Ectodermal cell (in vitro differentiated cells): ENCODE measurements around the gene OR51F1.
"Not testable (repeated sequence)": the region's sequence is repeated elsewhere in the genome, so short reads cannot be mapped to it uniquely, and the experiment has no call there.

Source experiments
- H3K27ac ChIP-seq: 2 replicates; pipeline ENCODE4 v1.7.0; 2013; ENCODE audit warnings: mild to moderate bottlenecking, low read depth, low read length; ENCODE audit not compliant: insufficient read depth, poor library complexity, severe bottlenecking
- H3K27me3 ChIP-seq: 2 replicates; pipeline ENCODE4 v1.7.0; 2013; ENCODE audit warnings: mild to moderate bottlenecking, low read length; ENCODE audit not compliant: insufficient read depth, control insufficient read depth, poor library complexity, severe bottlenecking
- H3K36me3 ChIP-seq: one replicate; pipeline ENCODE4 v1.7.0; 2013; ENCODE audit warnings: low read length; ENCODE audit not compliant: control insufficient read depth, insufficient read depth
- H3K4me1 ChIP-seq: one replicate; pipeline ENCODE4 v1.7.0; 2013; ENCODE audit warnings: low read length; ENCODE audit not compliant: control insufficient read depth, insufficient read depth
- H3K4me3 ChIP-seq: 2 replicates; pipeline ENCODE4 v1.7.0; 2013; ENCODE audit warnings: low read depth, low read length, control low read depth; ENCODE audit not compliant: insufficient read depth
- H3K9me3 ChIP-seq: 2 replicates; pipeline ENCODE4 v1.7.0; 2013; ENCODE audit warnings: mild to moderate bottlenecking, low read length, moderate library complexity; ENCODE audit not compliant: control insufficient read depth
- WGBS, 2 experiments: methylation state at CpG; one replicate each; pipeline ENCODE4 v1.1.7; 2013; ENCODE audit warnings: missing lambda C conversion rate in 2 of 2; 5-methylcytosine and 5-hydroxymethylcytosine counted together

Gene OR51F1

GRCh38 chr11:4763096-4763495, 6.6 kb downstream of the OR51F1 start:
- Histone ChIP-seq H3K36me3 (no peaks in the 10 kb centered on the region), H3K9me3 (no peaks in the 10 kb centered on the region), H3K4me3 (no peak overlapping the region), H3K27me3 (no peaks in the 10 kb centered on the region), H3K4me1 (no peaks in the 10 kb centered on the region), H3K27ac (no peak overlapping the region)
- 91 to 95% methylated on average over 2 of the region's 2 CpGs for WGBS, 2 experiments

- Histone ChIP-seq H3K36me3 (no peaks in the 10 kb centered on the region), H3K4me3 (no peak overlapping the region), H3K27ac (no peak overlapping the region), H3K27me3 (no peaks in the 10 kb centered on the region), H3K4me1 (no peaks in the 10 kb centered on the region), H3K9me3 (no peaks in the 10 kb centered on the region)
- WGBS, 2 experiments = 96% methylated on average over 1 of the region's 1 CpG
Measured at GRCh38 chr11:4751201-4751600, 18.5 kb downstream of the OR51F1 start.

- no peak overlapping the region for H3K27ac ChIP-seq
- H3K27me3 ChIP-seq = no peaks in the 10 kb centered on the region
- no peaks in the 10 kb centered on the region for H3K9me3 ChIP-seq
- H3K4me1 ChIP-seq = no peaks in the 10 kb centered on the region
- no peak overlapping the region for H3K4me3 ChIP-seq
- WGBS, 2 experiments = 91 to 92% methylated on average over 6 of the region's 6 CpGs
- no peaks in the 10 kb centered on the region for H3K36me3 ChIP-seq
Measured at GRCh38 chr11:4748438-4748837, 21.3 kb downstream of the OR51F1 start.

GRCh38 chr11:4740735-4741134, 29.0 kb downstream of the OR51F1 start:
- Histone ChIP-seq H3K4me3 (no peak overlapping the region), H3K9me3 (no peaks in the 10 kb centered on the region), H3K4me1 (no peaks in the 10 kb centered on the region), H3K27me3 (no peaks in the 10 kb centered on the region), H3K27ac (no peak overlapping the region), H3K36me3 (no peaks in the 10 kb centered on the region)
- 85 to 97% methylated on average over 2 of the region's 2 CpGs for WGBS, 2 experiments

- H3K4me1 ChIP-seq = no peaks in the 10 kb centered on the region
- H3K4me3 ChIP-seq = no peak overlapping the region
- H3K27ac ChIP-seq = no peak overlapping the region
- H3K9me3 ChIP-seq = no peaks in the 10 kb centered on the region
- H3K27me3 ChIP-seq = no peaks in the 10 kb centered on the region
- WGBS, 2 experiments = 82 to 94% methylated on average over 2 of the region's 2 CpGs
- H3K36me3 ChIP-seq = no peaks in the 10 kb centered on the region
Measured at GRCh38 chr11:4727171-4727570, 42.6 kb downstream of the OR51F1 start.

- WGBS, 2 experiments = 93% methylated on average over 33 of the region's 33 CpGs
- H3K4me3 ChIP-seq, H3K9me3 ChIP-seq, H3K36me3 ChIP-seq, H3K27ac ChIP-seq, H3K4me1 ChIP-seq, H3K27me3 ChIP-seq: not testable (repeated sequence)
Measured at GRCh38 chr11:4722616-4723534, 46.9 kb downstream of the OR51F1 start.
